Cardiac septum (tissue), 1 donor: ENCODE data around the gene PLEKHN1. TPM values are rescaled to one million over a fixed set of nuclear protein-coding genes. Genes with fewer than 3 reads are reported as not detected.
A peak's percentile ranks its signal among the peaks of the same experiment; 100 is the strongest.
"Not testable (repeated sequence)": the region's sequence is repeated elsewhere in the genome, so short reads cannot be mapped to it uniquely, and the experiment has no call there.

Experiments
- DNase-seq: peaks from one replicate; pipeline ENCODE4 v3.0.0-alpha.2; 2020; ENCODE audit warnings: low spot score
- intact Hi-C: fragments of 100-400 bp; cut with DNase I; formaldehyde crosslinking; loops from one replicate; pipeline ENCODE4 v1.14.0; 2022
- total RNA-seq: library from RNA; stranded (reverse); fragmentation: NEBNext Ultra II Directional; extraction: Animal tissue kit (Norgen Biotek cat#: 25700); gene quantifications from one replicate; pipeline ENCODE4 v1.2.1, GENCODE V29; 2021
- donor health status: DM: no; HTN: no; CAD: no.

PLEKHN1 gene
- total RNA-seq, 1 donor from 2014 or later = not detected

DNA sequence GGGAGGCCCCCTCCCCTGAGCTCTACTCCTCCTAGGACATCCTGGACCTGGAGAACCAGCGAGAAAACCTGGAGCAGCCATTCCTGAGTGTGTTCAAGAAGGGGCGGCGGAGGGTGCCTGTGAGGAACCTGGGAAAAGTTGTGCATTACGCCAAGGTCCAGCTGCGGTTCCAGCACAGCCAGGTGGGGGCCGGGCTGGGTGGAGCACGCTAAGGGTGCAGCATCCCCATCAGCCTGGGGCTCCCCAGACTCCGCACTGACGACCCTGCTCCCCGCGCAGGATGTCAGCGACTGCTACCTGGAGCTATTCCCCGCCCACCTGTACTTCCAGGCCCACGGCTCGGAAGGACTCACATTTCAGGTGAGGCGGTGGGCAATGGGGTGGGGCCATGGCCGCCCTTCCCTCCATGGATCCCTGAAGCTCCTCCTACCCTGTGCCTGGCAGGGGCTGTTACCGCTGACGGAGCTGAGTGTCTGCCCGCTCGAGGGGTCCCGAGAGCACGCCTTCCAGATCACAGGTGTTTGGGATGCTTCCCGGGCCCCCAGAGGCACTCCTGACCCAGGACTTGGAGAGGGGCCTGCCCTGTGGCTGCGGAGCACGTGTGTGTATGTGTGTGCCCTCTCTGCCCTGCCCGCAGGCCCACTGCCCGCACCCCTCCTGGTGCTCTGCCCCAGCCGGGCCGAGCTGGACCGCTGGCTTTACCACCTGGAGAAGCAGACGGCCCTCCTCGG, 4.1 kb downstream of the PLEKHN1 start:
- intact Hi-C loops = no loop called here
- no peak for DNase-seq

DNA sequence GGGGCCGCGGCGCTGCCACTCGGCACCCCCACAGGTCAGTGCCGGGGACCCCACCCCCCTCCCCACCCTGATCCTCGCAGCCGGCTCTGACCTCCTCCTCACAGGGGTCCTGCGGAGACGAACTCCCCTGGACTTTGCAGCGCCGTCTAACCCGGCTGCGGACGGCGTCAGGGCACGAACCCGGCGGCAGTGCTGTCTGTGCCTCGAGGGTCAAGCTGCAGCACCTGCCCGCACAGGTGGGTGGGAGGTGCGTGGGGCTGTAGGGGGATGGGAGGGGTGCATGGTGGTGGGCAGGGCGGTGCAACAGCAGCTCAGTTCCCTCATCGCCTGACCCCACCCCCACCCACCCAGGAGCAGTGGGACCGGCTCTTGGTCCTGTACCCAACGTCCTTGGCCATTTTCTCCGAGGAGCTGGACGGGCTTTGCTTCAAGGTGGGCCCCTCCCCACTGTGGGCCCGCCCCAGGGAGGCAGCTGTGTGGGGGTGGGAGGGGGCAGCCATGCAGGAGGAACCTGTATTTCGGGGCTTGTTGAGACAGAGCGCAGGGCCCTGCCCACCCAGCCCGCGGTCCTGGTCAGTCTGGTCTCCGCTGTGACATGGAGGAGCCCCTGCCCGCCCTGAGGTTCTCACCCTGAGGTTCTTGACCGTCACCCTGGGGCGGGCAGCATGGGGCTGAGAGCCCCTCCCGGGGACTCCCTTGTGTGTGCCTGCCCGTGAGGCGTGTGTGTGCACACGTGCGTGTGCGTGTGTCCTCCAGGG, 4.9 kb downstream of the PLEKHN1 start:
- intact Hi-C loops = no loop called here

DNA sequence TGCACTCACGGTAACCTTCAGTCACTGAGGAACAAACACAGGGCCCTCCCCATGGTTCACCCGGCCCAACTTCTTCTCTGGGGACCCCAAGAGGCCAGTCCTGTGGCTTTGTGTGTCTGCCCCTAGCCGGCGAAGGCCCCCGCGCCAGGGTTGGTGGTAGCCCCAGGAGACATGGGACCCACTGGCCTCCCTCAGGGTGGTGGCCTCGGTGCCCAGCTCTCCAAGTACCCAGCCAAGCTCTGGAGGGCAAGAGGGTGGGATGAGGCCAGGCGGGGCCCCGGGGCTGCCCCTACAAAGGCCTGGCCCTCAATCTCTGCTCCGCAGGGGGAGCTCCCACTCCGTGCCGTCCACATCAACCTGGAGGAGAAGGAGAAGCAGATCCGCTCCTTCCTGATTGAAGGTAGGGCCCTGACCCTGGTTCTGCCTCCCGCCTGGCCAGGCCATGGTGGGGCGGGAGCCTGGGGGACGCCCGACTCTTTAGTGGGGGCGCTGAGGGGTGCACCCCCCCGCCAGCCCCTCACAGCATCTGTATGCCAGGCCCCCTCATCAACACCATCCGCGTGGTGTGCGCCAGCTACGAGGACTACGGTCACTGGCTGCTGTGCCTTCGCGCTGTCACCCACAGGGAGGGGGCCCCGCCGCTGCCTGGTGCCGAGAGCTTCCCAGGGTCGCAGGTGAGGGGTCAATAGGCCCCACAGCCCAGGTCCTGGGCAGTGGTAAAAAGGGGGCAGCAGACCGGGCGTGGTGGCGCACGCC, 5.6 kb downstream of the PLEKHN1 start:
- no peak for DNase-seq
- intact Hi-C loops = no loop called here

More for the DNA sequence above, 4.9 kb downstream of the PLEKHN1 start:
- no peak for DNase-seq

DNA sequence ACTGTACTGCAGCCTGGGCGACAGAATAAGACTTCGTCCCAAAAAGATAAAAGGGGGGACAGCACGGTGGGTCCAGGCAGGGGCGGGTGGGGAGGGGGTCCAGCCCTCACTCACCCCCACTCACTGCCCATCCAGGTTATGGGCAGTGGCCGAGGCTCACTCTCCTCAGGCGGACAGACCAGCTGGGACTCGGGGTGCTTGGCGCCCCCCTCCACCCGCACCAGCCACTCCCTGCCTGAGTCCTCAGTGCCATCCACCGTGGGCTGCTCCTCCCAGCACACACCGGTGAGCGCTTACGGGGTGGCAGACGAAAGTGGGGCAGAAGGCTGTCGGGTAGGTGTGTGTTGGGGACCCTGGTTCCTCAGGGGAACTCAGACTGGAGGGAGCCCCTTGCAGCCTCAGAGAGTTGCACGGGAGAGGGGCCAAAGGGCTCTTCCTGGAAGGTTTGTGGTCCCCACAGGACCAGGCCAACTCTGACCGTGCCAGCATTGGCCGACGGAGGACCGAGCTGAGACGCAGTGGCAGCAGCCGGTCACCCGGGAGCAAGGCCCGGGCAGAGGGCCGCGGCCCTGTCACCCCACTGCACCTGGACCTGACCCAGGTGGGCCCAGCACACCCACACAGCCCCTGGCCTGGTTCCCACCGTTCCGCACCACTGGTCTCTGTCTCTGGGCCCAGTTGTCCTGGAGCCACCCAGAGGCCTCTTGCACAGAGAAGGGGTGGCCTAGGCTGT, 6.6 kb downstream of the PLEKHN1 start:
- intact Hi-C loops = no loop called here
- no peak for DNase-seq

DNA sequence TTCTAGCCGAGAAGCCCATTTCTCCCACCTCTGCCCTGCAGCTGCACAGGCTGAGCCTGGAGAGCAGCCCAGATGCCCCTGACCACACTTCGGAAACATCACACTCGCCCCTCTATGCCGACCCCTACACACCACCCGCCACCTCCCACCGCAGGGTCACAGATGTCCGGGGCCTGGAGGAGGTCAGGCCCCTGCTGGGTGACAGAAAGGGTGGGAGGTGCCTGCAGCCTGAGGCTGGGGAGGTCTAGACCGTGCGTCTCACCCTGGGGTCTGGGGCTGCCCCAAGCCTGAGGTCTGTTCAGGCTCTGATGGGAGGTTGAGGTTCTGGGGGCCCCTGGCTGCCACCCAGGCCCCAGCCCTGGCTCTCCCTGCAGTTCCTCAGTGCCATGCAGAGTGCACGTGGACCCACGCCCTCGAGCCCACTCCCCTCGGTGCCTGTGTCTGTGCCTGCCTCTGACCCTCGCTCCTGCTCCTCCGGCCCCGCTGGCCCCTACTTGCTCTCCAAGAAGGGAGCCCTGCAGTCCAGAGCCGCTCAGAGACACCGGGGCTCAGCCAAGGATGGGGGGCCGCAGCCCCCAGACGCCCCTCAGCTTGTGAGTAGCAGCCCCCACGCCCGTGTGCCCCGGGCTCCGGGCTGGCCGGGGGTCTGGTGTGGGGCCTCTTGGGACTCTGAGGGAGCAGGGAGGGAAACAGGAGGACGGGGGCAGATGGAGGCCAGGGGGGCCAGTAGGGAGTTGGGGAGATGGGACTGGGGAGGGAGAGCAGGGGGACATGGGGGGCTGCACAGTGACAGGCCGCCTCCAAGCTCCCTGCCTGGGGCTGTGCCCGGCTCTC, 7.4 kb downstream of the PLEKHN1 start:
- intact Hi-C loops = no loop called here
- DNase-seq = no peak

DNA sequence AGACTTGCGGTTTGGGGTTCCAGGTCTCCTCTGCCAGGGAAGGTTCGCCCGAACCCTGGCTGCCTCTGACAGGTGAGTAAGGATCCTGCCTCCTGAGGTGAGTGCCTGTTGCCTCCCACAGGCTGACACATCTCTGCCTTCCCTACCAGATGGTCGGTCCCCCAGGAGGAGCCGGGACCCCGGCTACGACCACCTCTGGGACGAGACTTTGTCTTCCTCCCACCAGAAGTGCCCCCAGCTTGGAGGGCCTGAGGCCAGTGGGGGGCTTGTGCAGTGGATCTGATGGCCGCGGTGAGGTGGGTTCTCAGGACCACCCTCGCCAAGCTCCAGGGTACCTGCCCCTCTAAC, 8.0 kb downstream of the PLEKHN1 start:
- DNase-seq = no peak
- intact Hi-C loops = no loop called here

DNA sequence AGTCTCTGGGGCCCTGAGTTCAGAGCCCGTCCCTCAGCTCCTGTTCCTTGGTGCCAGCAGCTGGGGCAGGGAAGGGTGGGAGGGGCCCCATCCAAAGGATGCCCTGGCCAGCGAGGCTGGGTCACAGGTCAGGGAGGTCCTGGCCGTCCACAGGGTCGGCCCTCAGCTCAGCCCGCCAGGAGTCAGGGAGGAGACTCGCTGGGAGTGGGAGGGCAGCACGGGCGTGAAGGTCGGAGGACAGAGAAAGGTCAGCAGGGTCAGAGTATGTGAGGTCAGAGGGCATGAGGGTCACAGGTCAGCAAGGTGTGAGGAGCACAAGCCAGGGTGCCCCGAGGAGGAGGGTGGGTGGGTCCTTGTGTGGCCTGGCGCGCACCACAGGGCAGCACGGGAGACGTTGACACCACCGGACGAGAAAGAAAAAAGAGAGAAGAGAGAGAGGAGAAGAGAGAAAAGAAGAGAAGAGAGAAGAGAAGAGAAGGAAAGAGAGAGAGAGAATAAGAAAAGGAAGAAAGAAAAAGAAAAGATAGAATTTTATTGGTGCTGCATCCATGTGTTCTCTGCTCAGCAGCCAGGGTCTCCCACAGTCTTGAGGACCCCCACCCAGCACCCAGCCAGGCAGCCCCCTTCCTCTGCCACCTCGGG, 8.5 kb downstream of the PLEKHN1 start:
- DNase-seq = no peak
- intact Hi-C loops = no loop called here

DNA sequence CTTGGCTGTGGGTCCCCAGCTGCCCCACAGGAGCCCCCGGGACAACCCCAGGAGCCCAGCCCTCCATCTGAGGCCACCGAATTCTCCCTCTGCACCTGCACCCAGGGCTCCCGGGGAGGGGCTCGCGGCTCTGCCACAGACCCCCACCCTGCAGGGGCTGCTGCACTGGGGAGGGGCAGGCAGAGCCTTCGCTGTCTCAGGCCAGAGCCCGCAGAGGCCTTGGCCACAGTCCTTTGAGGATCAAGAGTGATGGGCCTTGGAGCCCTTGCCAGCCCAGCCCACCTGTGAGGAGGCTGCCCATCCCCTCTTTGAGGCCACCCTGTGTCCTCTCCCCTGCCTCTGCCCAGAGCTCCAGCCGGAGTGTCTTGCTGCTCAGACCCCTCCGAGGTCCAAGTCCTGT, 9.1 kb downstream of the PLEKHN1 start:
- DNase-seq = no peak

DNA sequence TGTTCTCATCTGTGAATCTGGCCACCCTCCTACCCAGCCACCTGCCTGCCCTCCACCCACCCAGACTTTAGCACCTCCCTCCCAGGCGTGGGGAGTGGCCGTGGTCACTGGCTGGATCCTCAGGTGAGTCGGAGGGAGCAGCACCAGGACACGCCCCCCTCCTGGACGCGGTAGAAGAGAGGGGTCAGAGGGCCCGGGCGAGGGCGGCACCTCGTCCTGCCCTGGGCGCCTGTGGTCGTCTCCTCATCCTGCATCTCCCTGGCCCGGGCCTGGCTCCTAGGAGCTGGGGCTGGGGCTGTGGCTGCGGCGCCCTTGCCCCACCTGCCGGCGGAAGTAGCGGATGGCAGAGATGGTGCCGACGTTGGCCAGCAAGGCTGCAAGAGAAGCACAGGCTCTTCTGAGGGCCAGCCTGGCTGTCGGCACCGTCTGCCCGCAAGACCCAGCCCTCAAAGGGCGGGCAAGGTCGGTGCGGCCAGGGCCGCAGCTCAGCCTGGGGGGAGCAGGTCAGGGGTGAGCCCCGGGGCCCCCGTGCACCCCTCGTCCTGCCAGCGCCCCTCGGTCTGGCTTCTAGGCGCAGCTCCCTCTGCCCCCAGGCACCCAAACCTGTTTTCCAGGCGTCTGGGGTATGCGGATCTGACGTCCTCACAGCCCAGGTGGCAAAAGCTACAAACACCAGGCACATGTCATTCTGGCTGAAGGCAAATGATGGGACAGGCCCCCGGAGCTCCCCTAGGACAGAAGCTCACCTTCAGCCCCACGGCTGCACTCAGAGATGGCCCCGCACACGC, 9.8 kb downstream of the PLEKHN1 start:
- DNase-seq = no peak
- intact Hi-C loops = no loop called here

More for the DNA sequence above, 9.1 kb downstream of the PLEKHN1 start:
- intact Hi-C loops = no loop called here

DNA sequence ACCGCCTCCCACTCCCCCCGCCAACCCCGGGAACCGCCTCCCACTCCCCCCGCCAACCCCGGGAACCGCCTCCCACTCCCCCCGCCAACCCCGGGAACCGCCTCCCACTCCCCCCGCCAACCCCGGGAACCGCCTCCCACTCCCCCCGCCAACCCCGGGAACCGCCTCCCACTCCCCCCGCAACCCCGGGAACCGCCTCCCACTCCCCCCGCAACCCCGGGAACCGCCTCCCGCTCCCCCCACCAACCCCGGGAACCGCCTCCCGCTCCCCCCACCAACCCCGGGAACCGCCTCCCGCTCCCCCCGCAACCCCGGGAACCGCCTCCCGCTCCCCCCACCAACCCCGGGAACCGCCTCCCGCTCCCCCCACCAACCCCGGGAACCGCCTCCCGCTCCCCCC, 10.5 kb downstream of the PLEKHN1 start:
- intact Hi-C loops = not testable (repeated sequence)

DNA sequence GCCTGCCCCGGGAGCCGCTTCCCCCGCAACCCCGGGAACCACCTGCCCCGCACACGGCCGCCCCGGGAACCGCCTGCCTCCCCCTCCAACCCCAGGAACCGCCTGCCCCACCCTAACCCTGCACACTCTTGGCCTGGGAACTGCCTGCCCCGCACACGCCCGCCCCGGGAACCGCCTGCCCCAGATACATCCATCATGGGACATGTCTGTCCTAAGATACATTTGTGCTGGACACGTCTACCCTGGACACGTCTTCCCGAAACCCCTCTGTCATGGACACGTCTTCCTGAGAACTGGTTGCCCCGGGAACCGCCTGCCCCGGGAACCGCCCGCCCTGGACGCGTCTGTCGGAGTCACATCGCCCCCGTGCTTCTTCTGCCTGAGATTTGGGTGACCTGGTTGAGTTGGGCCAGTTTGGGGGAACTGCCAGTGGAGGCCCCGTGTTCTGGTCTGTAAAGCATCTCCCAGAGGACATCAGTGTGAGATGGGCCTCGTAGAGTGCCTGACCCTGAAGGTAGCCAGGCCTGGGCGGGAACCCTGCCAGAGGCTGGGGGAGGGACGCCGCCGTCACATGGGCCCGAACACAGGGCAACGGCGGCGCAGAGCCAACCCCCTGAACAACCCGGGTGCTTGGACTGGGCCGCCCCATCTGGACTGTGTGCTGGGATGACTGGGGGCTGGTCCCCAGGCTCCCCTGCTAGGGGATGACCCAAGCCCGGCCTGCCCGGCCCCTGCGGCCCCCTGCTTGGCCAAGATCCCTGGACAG, 12.0 kb downstream of the PLEKHN1 start:
- peak; percentile 75 for DNase-seq
- intact Hi-C loops = no loop called here

More for the DNA sequence above, 10.5 kb downstream of the PLEKHN1 start:
- DNase-seq = not testable (repeated sequence)

DNA sequence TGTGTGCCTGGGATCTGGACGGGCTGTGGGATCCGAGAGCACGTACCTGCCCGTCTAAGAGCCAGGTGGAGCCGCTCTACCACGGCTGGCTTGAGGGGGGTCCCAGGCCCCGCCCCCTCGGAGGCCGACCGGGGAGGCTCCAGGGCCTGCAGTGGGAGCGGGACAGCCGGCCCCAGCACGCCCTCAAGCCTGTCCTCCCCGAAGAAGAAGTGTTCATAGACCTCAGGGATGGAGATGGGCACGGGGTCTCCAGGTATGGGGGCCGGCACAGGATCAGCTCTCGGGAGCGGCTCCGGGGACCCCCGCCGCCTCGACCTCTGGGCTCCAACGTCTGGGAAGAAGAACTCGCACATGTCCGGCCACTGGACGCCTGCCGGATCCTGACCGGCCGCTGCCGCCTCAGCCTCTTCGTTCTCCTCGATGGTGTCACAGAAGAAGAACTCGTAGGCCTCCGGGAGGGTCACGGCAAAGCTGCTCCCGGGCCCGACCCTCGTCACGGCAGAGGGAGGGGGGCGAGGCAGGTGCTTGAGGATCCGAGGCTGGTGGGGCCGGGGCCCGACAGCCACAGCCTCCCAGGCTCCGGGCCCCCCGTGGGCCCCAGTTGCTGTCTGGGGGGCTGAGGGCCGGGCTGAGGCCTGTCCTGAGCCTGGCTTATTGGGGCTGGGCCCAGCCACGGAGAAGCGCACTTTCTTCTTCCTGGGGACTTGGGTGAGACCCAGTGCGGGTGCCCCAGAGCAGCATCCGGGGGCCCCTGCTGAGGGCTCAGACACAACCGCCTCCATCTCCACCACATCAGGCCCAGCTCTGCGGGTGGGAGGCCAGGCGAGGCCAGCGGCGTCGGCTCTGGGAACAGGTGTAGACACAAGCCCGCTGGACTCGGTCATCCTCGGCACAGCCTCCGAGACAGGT, 12.8 kb downstream of the PLEKHN1 start:
- DNase-seq = no peak
- intact Hi-C loops = no loop called here

DNA sequence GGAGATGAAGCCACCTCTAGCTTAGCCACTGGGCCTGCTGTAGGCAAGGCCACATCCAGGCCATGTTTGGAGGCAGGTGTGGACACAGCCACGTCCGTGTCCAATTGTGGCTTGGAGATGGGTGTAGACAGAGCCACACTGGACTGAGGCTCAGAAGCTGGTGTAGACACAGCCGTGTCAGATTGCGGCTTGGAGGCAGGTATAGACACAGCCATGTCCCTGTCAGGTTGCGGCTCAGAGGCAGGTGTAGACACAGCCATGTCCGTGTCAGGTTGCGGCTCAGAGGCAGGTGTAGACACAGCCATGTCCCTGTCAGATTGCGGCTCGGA, 13.4 kb downstream of the PLEKHN1 start:
- intact Hi-C loops = no loop called here

DNA sequence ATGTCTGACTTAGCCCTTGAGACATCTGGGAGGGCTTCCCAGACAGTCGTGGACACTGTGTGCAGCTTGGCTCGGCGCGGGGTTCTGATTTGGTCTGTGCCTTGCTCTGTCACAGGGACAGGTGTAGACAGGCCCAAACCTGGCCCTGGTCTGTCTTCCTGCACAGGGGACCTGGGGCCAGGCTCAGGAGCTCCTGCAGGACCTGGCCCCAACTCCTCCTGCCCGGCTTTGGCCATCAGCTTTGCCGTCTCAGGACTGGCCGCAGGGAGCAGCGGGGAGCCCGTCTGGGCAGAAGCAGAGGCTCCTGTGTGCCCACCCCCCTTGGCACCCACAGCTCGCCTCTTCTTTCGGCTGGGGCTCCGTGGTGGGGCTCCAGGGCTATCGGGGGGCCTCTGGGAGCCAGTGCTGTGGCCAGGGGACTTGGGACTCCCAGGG, 13.9 kb downstream of the PLEKHN1 start:
- intact Hi-C loops = no loop called here
- no peak for DNase-seq

More for the DNA sequence above, 13.4 kb downstream of the PLEKHN1 start:
- no peak for DNase-seq

DNA sequence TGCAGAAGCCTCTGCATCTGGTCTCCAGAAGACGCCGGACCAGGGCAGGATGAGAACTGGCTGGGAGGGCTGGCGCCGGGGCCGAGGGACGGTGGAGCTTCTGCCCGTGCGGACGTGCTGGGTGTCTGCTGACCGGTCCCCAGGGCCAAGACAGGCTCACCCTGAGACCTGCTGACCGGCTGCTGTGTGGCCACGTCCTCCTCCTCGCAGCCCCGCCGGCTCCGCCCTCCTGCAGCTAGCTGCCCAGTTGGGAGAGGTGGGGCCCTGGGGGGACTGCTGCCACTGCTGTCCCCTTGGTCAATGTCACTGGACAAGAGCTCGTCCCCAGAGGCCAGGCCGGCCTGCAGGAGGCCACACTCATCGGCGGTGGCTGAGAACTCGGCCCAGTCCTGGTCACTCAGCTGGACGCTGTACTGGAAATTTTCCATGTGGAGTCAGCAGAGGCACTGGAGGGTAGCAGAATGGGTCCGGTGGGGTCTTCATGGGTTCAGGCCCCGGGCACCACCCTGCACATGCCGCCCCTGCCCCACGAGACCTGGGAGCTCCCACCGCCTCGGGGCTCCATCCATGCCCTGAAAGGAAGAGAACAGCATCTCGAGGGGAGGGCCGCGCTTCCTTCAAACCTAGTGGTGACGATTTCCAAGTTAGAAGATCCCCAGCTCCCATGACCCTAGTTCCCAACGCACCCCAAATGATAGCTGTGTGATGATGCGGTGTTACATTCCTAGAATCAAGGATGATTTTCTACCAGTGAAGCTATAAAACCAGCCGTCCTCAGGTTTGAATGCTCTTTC, 14.5 kb downstream of the PLEKHN1 start:
- DNase-seq = peak; percentile 92
- intact Hi-C loops = no loop called here
